ENCODE measurements around the gene DLGAP1.

- no peak for TF ChIP-seq BHLHE40 (IDR thresholded peaks at IDR 0.05; ENCODE audit: borderline replicate concordance)
- no peak for TF ChIP-seq L3MBTL2 (conservative IDR thresholded peaks at IDR 0.05)
- TF ChIP-seq ARNT (IDR thresholded peaks at IDR 0.05), result no peak
- TF ChIP-seq HDGF (IDR thresholded peaks at IDR 0.05; ENCODE audit: borderline replicate concordance), result no peak
- TF ChIP-seq FOXK2 (IDR thresholded peaks at IDR 0.05), result no peak
- TF ChIP-seq ZNF384 (IDR thresholded peaks at IDR 0.05), result no peak
- TF ChIP-seq SP1 (IDR thresholded peaks at IDR 0.05), result no peak
- TF ChIP-seq SUZ12 (IDR thresholded peaks at IDR 0.05), result no peak
- TF ChIP-seq CTBP1 (IDR thresholded peaks at IDR 0.05; ENCODE audit: borderline replicate concordance), result no peak
- TF ChIP-seq FOXA1 (IDR thresholded peaks at IDR 0.05), result no peak
- TF ChIP-seq FOXM1 (IDR thresholded peaks at IDR 0.05; ENCODE audit: borderline replicate concordance), result no peak
Measured at GRCh38 chr18:3560755-3561154, 894.4 kb downstream of the DLGAP1 start.
